Loucy (cell line): ENCODE data around the gene NDUFB10.

Source experiments
- CTCF ChIP-seq: fragments of 200-600 bp; sonication (generic); conservative IDR thresholded peaks from 2 replicates; pipeline ENCODE4 v1.5.1; 2014; ENCODE audit warnings: mild to moderate bottlenecking, antibody characterized with exemption, low read length
- EZH2phosphoT487 ChIP-seq: fragments of 200-600 bp; IDR thresholded peaks from 2 replicates; pipeline ENCODE4 v1.6.1; 2018; ENCODE audit warnings: antibody characterized with exemption, mild to moderate bottlenecking, moderate library complexity, borderline replicate concordance

- TF ChIP-seq CTCF (no peak), EZH2phosphoT487 (no peak)
Observed at GRCh38 chr16:2004795-2005517, 45.6 kb downstream of the NDUFB10 start.
